Aorta (tissue), 5 donors: ENCODE measurements around the gene PCDH7. TPM values are rescaled to one million over a fixed set of nuclear protein-coding genes. Genes with fewer than 3 reads are reported as not detected.

Source experiments
- ATAC-seq: fragments of 200-7000 bp; cut with Tn5 transposase; one replicate; pipeline ENCODE4 v1.9.1; 2022; ENCODE audit warnings: moderate library complexity; ENCODE audit not compliant: low FRiP score
- DNase-seq, 2 donors: peaks; one replicate each; pipeline ENCODE4 v3.0.0-alpha.2; 2020
- H3K27ac ChIP-seq, 2 donors: one replicate each; pipeline ENCODE4 v1.5.1; 2013; ENCODE audit warnings: low read length in 2 of 2, mild to moderate bottlenecking in 2 of 2, moderate library complexity in 2 of 2, control low read depth in 1 of 2, inconsistent platforms in 1 of 2, low read depth in 1 of 2
- H3K27me3 ChIP-seq, 2 donors: one replicate each; pipeline ENCODE4 v1.6.1; 2013; ENCODE audit warnings: control low read depth in 1 of 2, low read length in 1 of 2, mild to moderate bottlenecking in 1 of 2, moderate library complexity in 1 of 2; ENCODE audit not compliant: insufficient read depth in 2 of 2, control insufficient read depth in 1 of 2
- H3K36me3 ChIP-seq, 2 donors: one replicate each; pipeline ENCODE4 v1.6.1; 2013; ENCODE audit warnings: control low read depth in 1 of 2, low read length in 1 of 2, mild to moderate bottlenecking in 1 of 2; ENCODE audit not compliant: insufficient read depth in 2 of 2, control insufficient read depth in 1 of 2
- H3K4me1 ChIP-seq, 2 donors: one replicate each; pipeline ENCODE4 v1.6.1; 2013; ENCODE audit warnings: low read length in 2 of 2, control low read depth in 1 of 2, mild to moderate bottlenecking in 1 of 2, moderate library complexity in 1 of 2; ENCODE audit not compliant: insufficient read depth in 2 of 2, control insufficient read depth in 1 of 2
- H3K4me3 ChIP-seq, 2 donors: one replicate each; pipeline ENCODE4 v1.5.1; 2013; ENCODE audit warnings: low read length in 2 of 2, control low read depth in 1 of 2, mild to moderate bottlenecking in 1 of 2
- H3K9me3 ChIP-seq: one replicate; pipeline ENCODE4 v1.6.1; 2013; ENCODE audit warnings: mild to moderate bottlenecking, low read length; ENCODE audit not compliant: control insufficient read depth
- WGBS, 2 donors: extraction: QIAGEN DNeasy Blood & Tissue Kit; methylation state at CpG; one replicate each; pipeline ENCODE4 v1.1.7; 2013; 5-methylcytosine and 5-hydroxymethylcytosine counted together
- intact Hi-C, 2 donors: fragments of 100-400 bp; cut with DNase I; formaldehyde crosslinking; loops; one replicate each; pipeline versions ENCODE4 v1.14.2 to v1.15.0; 2022
- polyA plus RNA-seq, 2 donors: library from polyadenylated mRNA; stranded (reverse); fragments of 200-250 nt; gene quantifications; one replicate each; pipeline ENCODE4 v1.2.3, GENCODE V29; 2013
- total RNA-seq, 2 donors: library from RNA; stranded (reverse); fragmentation: NEBNext Ultra II Directional; extraction: Animal tissue kit (Norgen Biotek cat#: 25700); gene quantifications; one replicate each; pipeline ENCODE4 v1.2.1, GENCODE V29; 2021
- donor health status: healthy with polysubstance abuse.
- donor health status: Bipolar disorder and iron deficiency.
- donor health status: DM: no; HTN: no; CAD: no.
- donor health status: DM: no; HTN: no; CAD: no.
- donor health status: DM: yes; HTN: yes; CAD: no.

The PCDH7 gene
- total and polyA plus RNA-seq, 4 donors, result 24.9 to 232 (median 102) TPM

GRCh38 chr4:30765022-30765421 lies 44.9 kb downstream of the PCDH7 start:
- H3K4me1 ChIP-seq, result peaks cover 2 to 11% of the 10 kb centered on the region in 2 donors
- DNase-seq, result no peak
- ATAC-seq, result no peak
- no peaks in the 10 kb centered on the region for H3K9me3 ChIP-seq
- no peak overlapping the region for H3K4me3 ChIP-seq
- WGBS, 2 donors, result 79 to 88% methylated on average over 4 of the region's 4 CpGs
- H3K27ac ChIP-seq, result no peak overlapping the region
- H3K36me3 ChIP-seq, result no peaks in the 10 kb centered on the region
- intact Hi-C loops, result no loop called here
- no peaks in the 10 kb centered on the region for H3K27me3 ChIP-seq

DNA sequence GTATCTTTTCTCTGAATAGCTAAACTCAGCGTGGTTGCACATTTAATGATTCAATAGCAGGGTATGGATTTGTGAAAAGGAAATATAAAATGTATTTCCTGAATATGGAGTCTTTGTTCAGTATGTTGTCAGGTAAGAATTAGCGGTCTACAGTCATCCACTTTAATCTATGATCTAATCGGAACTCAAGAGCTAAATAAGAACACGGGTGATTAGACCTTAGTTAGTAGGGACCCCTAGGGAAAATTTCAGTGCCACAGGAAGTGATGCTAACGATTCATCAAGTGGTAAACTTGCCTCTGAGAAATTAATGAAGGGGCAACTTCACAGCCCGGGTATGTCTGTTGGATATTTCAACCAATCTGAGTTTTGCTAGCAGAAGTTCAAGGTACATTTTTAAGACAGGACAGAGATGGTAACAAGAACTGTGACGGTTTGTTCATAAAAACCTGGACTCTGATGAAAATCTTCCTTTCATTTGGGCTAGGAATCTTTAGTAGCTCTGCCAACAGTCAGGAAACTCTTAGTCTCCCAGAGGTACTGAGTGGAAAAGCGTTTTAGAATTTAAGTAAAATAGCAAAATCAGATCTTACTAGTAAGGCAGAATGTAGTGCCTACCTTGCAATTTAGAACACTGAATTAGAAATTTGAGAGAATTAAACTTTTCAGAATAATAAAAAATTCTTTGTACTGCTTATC lies 47.1 kb downstream of the PCDH7 start:
- ATAC-seq (no peak), DNase-seq (no peak)
- H3K36me3 ChIP-seq, result no peaks in the 10 kb centered on the region
- H3K27ac ChIP-seq, result no peak overlapping the region
- 61 to 64% methylated on average over 8 of the region's 8 CpGs for WGBS, 2 donors
- intact Hi-C loops, result no loop called here
- H3K4me3 ChIP-seq, result no peak overlapping the region
- H3K27me3 ChIP-seq, result no peaks in the 10 kb centered on the region
- peaks cover 0 to 7% of the 10 kb centered on the region in 2 donors for H3K4me1 ChIP-seq
- H3K9me3 ChIP-seq, result no peaks in the 10 kb centered on the region

GRCh38 chr4:30768277-30768676 lies 48.1 kb downstream of the PCDH7 start:
- DNase-seq, result no peak
- Histone ChIP-seq H3K4me1 (peaks cover 0 to 7% of the 10 kb centered on the region in 2 donors), H3K27me3 (no peaks in the 10 kb centered on the region), H3K36me3 (no peaks in the 10 kb centered on the region), H3K9me3 (no peaks in the 10 kb centered on the region), H3K27ac (no peak overlapping the region), H3K4me3 (no peak overlapping the region)
- 25 to 27% methylated on average over 2 of the region's 2 CpGs for WGBS, 2 donors
- intact Hi-C loops, result no loop called here
- ATAC-seq, result no peak

DNA sequence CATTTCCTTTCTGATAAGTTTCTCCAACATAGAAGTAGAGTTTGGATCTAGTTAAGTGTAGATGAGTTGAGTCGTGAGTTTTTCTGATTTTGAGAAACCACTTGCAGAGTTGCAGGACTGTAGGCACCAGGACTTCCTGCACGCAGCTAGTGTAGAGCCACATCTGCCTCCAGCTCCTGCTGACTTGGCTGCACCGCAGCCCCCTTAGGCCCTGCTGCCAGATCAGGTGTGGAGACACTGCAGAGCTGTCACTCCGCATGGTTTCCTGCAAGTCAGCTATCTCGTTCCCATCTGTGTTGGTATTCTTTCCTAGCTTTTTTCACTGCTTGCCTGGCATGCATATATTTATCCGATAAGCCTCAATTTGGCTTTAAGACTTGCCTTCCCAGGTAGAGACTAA lies 48.9 kb downstream of the PCDH7 start:
- intact Hi-C loops, result no loop called here
- WGBS, 2 donors, result 51 to 53% methylated on average over 6 of the region's 6 CpGs
- DNase-seq (no peak), ATAC-seq (peak; percentile 50)
- H3K36me3 ChIP-seq, result no peaks in the 10 kb centered on the region
- H3K27ac ChIP-seq, result peak overlapping the region in 1 of 2 donors; percentile 3
- H3K4me3 ChIP-seq, result no peak overlapping the region
- peaks cover 0 to 11% of the 10 kb centered on the region in 2 donors for H3K4me1 ChIP-seq
- H3K27me3 ChIP-seq, result no peaks in the 10 kb centered on the region
- no peaks in the 10 kb centered on the region for H3K9me3 ChIP-seq

GRCh38 chr4:30770049-30770549 lies 49.9 kb downstream of the PCDH7 start:
- Histone ChIP-seq H3K27me3 (no peaks in the 10 kb centered on the region), H3K4me3 (no peak overlapping the region), H3K9me3 (no peaks in the 10 kb centered on the region), H3K4me1 (peaks cover 0 to 11% of the 10 kb centered on the region in 2 donors), H3K36me3 (no peaks in the 10 kb centered on the region), H3K27ac (no peak overlapping the region)
- no peak for ATAC-seq
- no peak for DNase-seq
- intact Hi-C loops, result loop anchor here in 1 of 2 donors (10.0 kb wide), 1 partner anchor 45 kb away; the partner anchor contains the start of gene PCDH7
- 34 to 45% methylated on average over 2 of the region's 2 CpGs for WGBS, 2 donors

- no peak overlapping the region for H3K4me3 ChIP-seq
- H3K36me3 ChIP-seq, result no peaks in the 10 kb centered on the region
- intact Hi-C loops, result loop anchor here in 1 of 2 donors (10.0 kb wide), 1 partner anchor 46 kb away; the partner anchor contains the start of gene PCDH7
- no peaks in the 10 kb centered on the region for H3K9me3 ChIP-seq
- WGBS, 2 donors, result 63 to 66% methylated on average over 2 of the region's 2 CpGs
- DNase-seq (no peak), ATAC-seq (no peak)
- H3K4me1 ChIP-seq, result peaks cover 0 to 11% of the 10 kb centered on the region in 2 donors
- H3K27ac ChIP-seq, result no peak overlapping the region
- H3K27me3 ChIP-seq, result no peaks in the 10 kb centered on the region
Measured at GRCh38 chr4:30770812-30771211, 50.6 kb downstream of the PCDH7 start.

DNA sequence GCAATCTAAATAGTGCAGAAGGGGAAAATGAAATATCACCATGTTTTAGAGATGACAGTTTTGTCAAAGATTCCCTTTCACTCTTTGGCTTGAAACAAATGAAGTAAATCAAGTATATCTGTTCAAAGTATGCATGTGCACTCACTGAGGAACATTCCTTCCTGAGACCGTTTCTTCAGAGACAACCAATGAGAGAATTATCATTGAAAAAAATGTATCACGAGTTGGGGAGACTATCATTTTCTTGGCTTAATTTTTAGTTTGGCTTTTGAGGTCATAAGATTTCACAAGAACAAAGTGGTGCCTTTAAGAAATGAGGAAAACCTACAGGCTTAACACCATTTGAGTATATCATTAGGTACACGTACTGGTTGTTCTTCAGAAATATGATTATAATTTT lies 56.3 kb downstream of the PCDH7 start:
- H3K4me1 ChIP-seq, result peaks cover 0 to 7% of the 10 kb centered on the region in 2 donors
- H3K27me3 ChIP-seq, result no peaks in the 10 kb centered on the region
- H3K27ac ChIP-seq, result no peak overlapping the region
- no peak for DNase-seq
- no peak for ATAC-seq
- no peaks in the 10 kb centered on the region for H3K9me3 ChIP-seq
- intact Hi-C loops, result loop anchor here in 1 of 2 donors (10.0 kb wide), 1 partner anchor 52 kb away; the partner anchor contains the start of gene PCDH7
- no peaks in the 10 kb centered on the region for H3K36me3 ChIP-seq
- WGBS, 2 donors, result 34 to 45% methylated on average over 3 of the region's 3 CpGs
- H3K4me3 ChIP-seq, result no peak overlapping the region

GRCh38 chr4:30776921-30777415 lies 56.8 kb downstream of the PCDH7 start:
- intact Hi-C loops, result loop anchor here in 1 of 2 donors (10.0 kb wide), 1 partner anchor 52 kb away; the partner anchor contains the start of gene PCDH7
- 36 to 41% methylated on average over 2 of the region's 2 CpGs for WGBS, 2 donors
- no peak for DNase-seq

More at GRCh38 chr4:30776921-30777415, 56.8 kb downstream of the PCDH7 start:
- no peak overlapping the region for H3K4me3 ChIP-seq
- no peaks in the 10 kb centered on the region for H3K9me3 ChIP-seq
- no peak for ATAC-seq
- no peaks in the 10 kb centered on the region for H3K27me3 ChIP-seq
- H3K27ac ChIP-seq, result no peak overlapping the region
- peaks cover 0 to 7% of the 10 kb centered on the region in 2 donors for H3K4me1 ChIP-seq
- H3K36me3 ChIP-seq, result no peaks in the 10 kb centered on the region
